ENCODE results near the gene EHD4.

EHD4 gene

GRCh38 chr15:41950127-41950483 is 22.3 kb downstream of the EHD4 start:
- H2AK5ac ChIP-seq (ENCODE audit: low read depth, low read length): no peak overlapping the region
- peaks cover 7 to 17% of the 10 kb centered on the region in 2 donors for H3K36me3 ChIP-seq (replicated peaks in 1 of 2; ENCODE audit: control insufficient read depth in 2 of 2, insufficient read depth in 2 of 2, low read length in 2 of 2)
- no CpG with 5 or more reads among the region's 4 CpGs for WGBS, 2 donors (ENCODE audit: extremely low coverage in 2 of 2, insufficient read length in 2 of 2, insufficient replicate concordance in 1 of 2)
- H2BK12ac ChIP-seq (ENCODE audit: low read length): no peak overlapping the region
- H2BK15ac ChIP-seq (ENCODE audit: low read length): no peak overlapping the region
- H3K4me3 ChIP-seq (ENCODE audit: low read length in 2 of 2): no peak overlapping the region
- no peak overlapping the region for H2BK120ac ChIP-seq (ENCODE audit: low read depth, low read length)
- no peak for DNase-seq (ENCODE audit: low spot score)
- H3K4me2 ChIP-seq (ENCODE audit: insufficient read depth, low read length, poor library complexity, severe bottlenecking): no peak overlapping the region
- H3K18ac ChIP-seq (ENCODE audit: low read length): no peak overlapping the region
- no peak overlapping the region for H2AFZ ChIP-seq (ENCODE audit: low read length)
- H3K27ac ChIP-seq (replicated peaks; ENCODE audit: low read length): no peak overlapping the region
- peaks cover 2 to 18% of the 10 kb centered on the region in 2 donors for H3K4me1 ChIP-seq (ENCODE audit: control insufficient read depth in 2 of 2, insufficient read depth in 1 of 2, low read depth in 1 of 2, low read length in 2 of 2)
- H3K9ac ChIP-seq (ENCODE audit: low read depth, low read length, poor library complexity): no peak overlapping the region
- H2BK5ac ChIP-seq (ENCODE audit: low read length): no peak overlapping the region
- H3K27me3 ChIP-seq (ENCODE audit: control insufficient read depth in 3 of 3, insufficient read depth in 3 of 3, low read depth in 1 of 3, low read length in 3 of 3): no peaks in the 10 kb centered on the region
- no peak overlapping the region for H3K14ac ChIP-seq (ENCODE audit: low read length)
- H4K91ac ChIP-seq (ENCODE audit: low read depth, low read length, poor library complexity): no peak overlapping the region
- H3K4ac ChIP-seq (ENCODE audit: low read length): no peak overlapping the region
- no peak overlapping the region for H4K8ac ChIP-seq (ENCODE audit: low read depth, low read length)
- H3K23ac ChIP-seq (ENCODE audit: low read depth, low read length, poor library complexity): no peak overlapping the region
- no peaks in the 10 kb centered on the region for H3K9me3 ChIP-seq (replicated peaks in 1 of 2; ENCODE audit: control insufficient read depth in 2 of 2, insufficient read depth in 1 of 2, low read depth in 1 of 2, low read length in 2 of 2)
- no peaks in the 10 kb centered on the region for H3K79me1 ChIP-seq (ENCODE audit: low read depth, low read length)

GRCh38 chr15:41949401-41950126 is 22.8 kb downstream of the EHD4 start:
- Histone ChIP-seq H3K4ac (ENCODE audit: low read length) (no peak overlapping the region), H3K9ac (ENCODE audit: low read depth, low read length, poor library complexity) (no peak overlapping the region), H2BK5ac (ENCODE audit: low read length) (no peak overlapping the region), H2AFZ (ENCODE audit: low read length) (no peak overlapping the region), H3K27ac (replicated peaks; ENCODE audit: low read length) (no peak overlapping the region), H3K27me3 (ENCODE audit: control insufficient read depth in 3 of 3, insufficient read depth in 3 of 3, low read depth in 1 of 3, low read length in 3 of 3) (no peaks in the 10 kb centered on the region), H3K14ac (ENCODE audit: low read length) (no peak overlapping the region), H3K23ac (ENCODE audit: low read depth, low read length, poor library complexity) (no peak overlapping the region), H3K4me3 (ENCODE audit: low read length in 2 of 2) (no peak overlapping the region), H4K91ac (ENCODE audit: low read depth, low read length, poor library complexity) (no peak overlapping the region), H4K8ac (ENCODE audit: low read depth, low read length) (no peak overlapping the region), H2BK15ac (ENCODE audit: low read length) (no peak overlapping the region), H2BK120ac (ENCODE audit: low read depth, low read length) (no peak overlapping the region), H2BK12ac (ENCODE audit: low read length) (no peak overlapping the region), H3K9me3 (replicated peaks in 1 of 2; ENCODE audit: control insufficient read depth in 2 of 2, insufficient read depth in 1 of 2, low read depth in 1 of 2, low read length in 2 of 2) (no peaks in the 10 kb centered on the region), H3K4me1 (ENCODE audit: control insufficient read depth in 2 of 2, insufficient read depth in 1 of 2, low read depth in 1 of 2, low read length in 2 of 2) (peaks cover 7 to 23% of the 10 kb centered on the region in 2 donors), H3K36me3 (replicated peaks in 1 of 2; ENCODE audit: control insufficient read depth in 2 of 2, insufficient read depth in 2 of 2, low read length in 2 of 2) (peaks cover 7 to 17% of the 10 kb centered on the region in 2 donors), H3K4me2 (ENCODE audit: insufficient read depth, low read length, poor library complexity, severe bottlenecking) (no peak overlapping the region), H3K79me1 (ENCODE audit: low read depth, low read length) (no peaks in the 10 kb centered on the region), H3K18ac (ENCODE audit: low read length) (peak overlapping the region; percentile 66), H2AK5ac (ENCODE audit: low read depth, low read length) (no peak overlapping the region)
- no CpG with 5 or more reads among the region's 5 CpGs for WGBS, 2 donors (ENCODE audit: extremely low coverage in 2 of 2, insufficient read length in 2 of 2, insufficient replicate concordance in 1 of 2)
- DNase-seq (ENCODE audit: low spot score): no peak

GRCh38 chr15:41948490-41948889 is 23.9 kb downstream of the EHD4 start:
- Histone ChIP-seq H2BK12ac (ENCODE audit: low read length) (no peak overlapping the region), H2AK5ac (ENCODE audit: low read depth, low read length) (no peak overlapping the region), H3K36me3 (replicated peaks in 1 of 2; ENCODE audit: control insufficient read depth in 2 of 2, insufficient read depth in 2 of 2, low read length in 2 of 2) (peaks cover 7 to 17% of the 10 kb centered on the region in 2 donors), H3K4me1 (ENCODE audit: control insufficient read depth in 2 of 2, insufficient read depth in 1 of 2, low read depth in 1 of 2, low read length in 2 of 2) (peaks cover 17 to 32% of the 10 kb centered on the region in 2 donors), H3K79me1 (ENCODE audit: low read depth, low read length) (no peaks in the 10 kb centered on the region), H2BK15ac (ENCODE audit: low read length) (no peak overlapping the region), H4K91ac (ENCODE audit: low read depth, low read length, poor library complexity) (no peak overlapping the region), H3K27me3 (ENCODE audit: control insufficient read depth in 3 of 3, insufficient read depth in 3 of 3, low read depth in 1 of 3, low read length in 3 of 3) (no peaks in the 10 kb centered on the region), H3K9me3 (replicated peaks in 1 of 2; ENCODE audit: control insufficient read depth in 2 of 2, insufficient read depth in 1 of 2, low read depth in 1 of 2, low read length in 2 of 2) (no peaks in the 10 kb centered on the region), H3K9ac (ENCODE audit: low read depth, low read length, poor library complexity) (no peak overlapping the region), H3K4me2 (ENCODE audit: insufficient read depth, low read length, poor library complexity, severe bottlenecking) (no peak overlapping the region), H2BK5ac (ENCODE audit: low read length) (no peak overlapping the region), H3K14ac (ENCODE audit: low read length) (no peak overlapping the region), H2BK120ac (ENCODE audit: low read depth, low read length) (no peak overlapping the region), H3K4ac (ENCODE audit: low read length) (no peak overlapping the region), H4K8ac (ENCODE audit: low read depth, low read length) (no peak overlapping the region), H3K27ac (replicated peaks; ENCODE audit: low read length) (no peak overlapping the region), H3K18ac (ENCODE audit: low read length) (no peak overlapping the region), H2AFZ (ENCODE audit: low read length) (no peak overlapping the region), H3K4me3 (ENCODE audit: low read length in 2 of 2) (no peak overlapping the region), H3K23ac (ENCODE audit: low read depth, low read length, poor library complexity) (no peak overlapping the region)
- no CpG with 5 or more reads among the region's 3 CpGs for WGBS, 2 donors (ENCODE audit: extremely low coverage in 2 of 2, insufficient read length in 2 of 2, insufficient replicate concordance in 1 of 2)
- DNase-seq (ENCODE audit: low spot score): no peak

GRCh38 chr15:41946970-41947369 is 25.4 kb downstream of the EHD4 start:
- H2BK120ac ChIP-seq (ENCODE audit: low read depth, low read length): no peak overlapping the region
- H2AFZ ChIP-seq (ENCODE audit: low read length): no peak overlapping the region
- no peak overlapping the region for H3K27ac ChIP-seq (replicated peaks; ENCODE audit: low read length)
- H4K91ac ChIP-seq (ENCODE audit: low read depth, low read length, poor library complexity): no peak overlapping the region
- no peak overlapping the region for H4K8ac ChIP-seq (ENCODE audit: low read depth, low read length)
- H2AK5ac ChIP-seq (ENCODE audit: low read depth, low read length): no peak overlapping the region
- peaks cover 3 to 5% of the 10 kb centered on the region in 2 donors for H3K36me3 ChIP-seq (replicated peaks in 1 of 2; ENCODE audit: control insufficient read depth in 2 of 2, insufficient read depth in 2 of 2, low read length in 2 of 2)
- H3K9ac ChIP-seq (ENCODE audit: low read depth, low read length, poor library complexity): no peak overlapping the region
- H2BK5ac ChIP-seq (ENCODE audit: low read length): no peak overlapping the region
- no peak overlapping the region for H3K4me3 ChIP-seq (ENCODE audit: low read length in 2 of 2)
- no peaks in the 10 kb centered on the region for H3K27me3 ChIP-seq (ENCODE audit: control insufficient read depth in 3 of 3, insufficient read depth in 3 of 3, low read depth in 1 of 3, low read length in 3 of 3)
- H3K79me1 ChIP-seq (ENCODE audit: low read depth, low read length): no peaks in the 10 kb centered on the region
- no peak overlapping the region for H2BK15ac ChIP-seq (ENCODE audit: low read length)
- no peaks in the 10 kb centered on the region for H3K9me3 ChIP-seq (replicated peaks in 1 of 2; ENCODE audit: control insufficient read depth in 2 of 2, insufficient read depth in 1 of 2, low read depth in 1 of 2, low read length in 2 of 2)
- no peak for DNase-seq (ENCODE audit: low spot score)
- H3K18ac ChIP-seq (ENCODE audit: low read length): no peak overlapping the region
- no peak overlapping the region for H3K4ac ChIP-seq (ENCODE audit: low read length)
- peak overlapping the region; percentile 8 for H3K23ac ChIP-seq (ENCODE audit: low read depth, low read length, poor library complexity)
- no CpG with 5 or more reads among the region's 2 CpGs for WGBS, 2 donors (ENCODE audit: extremely low coverage in 2 of 2, insufficient read length in 2 of 2, insufficient replicate concordance in 1 of 2)
- no peak overlapping the region for H2BK12ac ChIP-seq (ENCODE audit: low read length)
- no peak overlapping the region for H3K4me2 ChIP-seq (ENCODE audit: insufficient read depth, low read length, poor library complexity, severe bottlenecking)
- H3K4me1 ChIP-seq (ENCODE audit: control insufficient read depth in 2 of 2, insufficient read depth in 1 of 2, low read depth in 1 of 2, low read length in 2 of 2): peaks cover 17 to 43% of the 10 kb centered on the region in 2 donors
- no peak overlapping the region for H3K14ac ChIP-seq (ENCODE audit: low read length)

Measured in neuronal stem cell (in vitro differentiated cells).